Right lobe of liver (tissue), 6 donors: ENCODE data around the gene DPEP2NB. TPM values are rescaled to one million over a fixed set of nuclear protein-coding genes. Genes with fewer than 3 reads are reported as not detected.
A peak's percentile ranks its signal among the peaks of the same experiment; 100 is the strongest.
"Not testable (repeated sequence)": the region's sequence is repeated elsewhere in the genome, so short reads cannot be mapped to it uniquely, and the experiment has no call there.

Source experiments
- ATAC-seq, 4 donors: fragments of 200-7000 bp; cut with Tn5 transposase; one replicate each; pipeline ENCODE4 v1.9.1; 2020; ENCODE audit warnings: mild to moderate bottlenecking in 4 of 4, moderate library complexity in 4 of 4
- DNase-seq, 3 donors: peaks; one replicate each; pipeline ENCODE4 v3.0.0-alpha.2; 2020
- H3K27ac ChIP-seq, 3 donors: fragments of 200-600 bp; one replicate each; pipeline ENCODE4 v1.8.0; 2022
- H3K27me3 ChIP-seq, 2 donors: fragments of 200-600 bp; one replicate each; pipeline ENCODE4 v1.8.0; 2022
- H3K36me3 ChIP-seq, 4 donors: fragments of 200-600 bp; sonication (generic) in 1 of 4; one replicate each; pipeline versions ENCODE4 v1.5.1 to v1.8.0; 2017 to 2022; ENCODE audit warnings: control low read depth in 1 of 4
- H3K4me1 ChIP-seq, 4 donors: fragments of 200-600 bp; sonication (generic) in 1 of 4; one replicate each; pipeline versions ENCODE4 v1.5.1 to v1.8.0; 2017 to 2022; ENCODE audit warnings: control low read depth in 1 of 4
- H3K4me3 ChIP-seq, 3 donors: fragments of 200-600 bp; one replicate each; pipeline ENCODE4 v1.8.0; 2022
- H3K9me3 ChIP-seq, 4 donors: fragments of 200-600 bp; sonication (generic) in 1 of 4; one replicate each; pipeline versions ENCODE4 v1.5.1 to v1.8.0; 2017 to 2022; ENCODE audit warnings: control low read depth in 1 of 4
- CTCF ChIP-seq, 4 donors: fragments of 200-600 bp in 3 of 4; fragments of 450-650 bp in 1 of 4; IDR thresholded peaks; one replicate each; pipeline versions ENCODE4 v1.5.1 to v1.8.0; 2016 to 2022; ENCODE audit warnings: antibody characterized with exemption in 4 of 4, mild to moderate bottlenecking in 2 of 4
- POLR2A ChIP-seq: fragments of 450-650 bp; IDR thresholded peaks from one replicate; pipeline ENCODE4 v1.6.1; 2017; ENCODE audit warnings: antibody characterized with exemption, mild to moderate bottlenecking
- WGBS: methylation state at CpG from one replicate; pipeline ENCODE4 v1.1.6; 2018; ENCODE audit warnings: low coverage, low lambda C conversion rate; ENCODE audit not compliant: insufficient coverage; ENCODE audit errors: missing lambda C conversion rate; 5-methylcytosine and 5-hydroxymethylcytosine counted together
- intact Hi-C, 2 donors: fragments of 100-400 bp; cut with DNase I; formaldehyde crosslinking; loops; one replicate each; pipeline versions ENCODE4 v1.11.2 to v1.14.1; 2022
- total RNA-seq, 6 experiments: library from RNA; depleted of rRNA in 2 of 6; stranded (reverse); fragments of >200 nt in 2 of 6; fragmentation: NEBNext Ultra II Directional in 3 of 6; extraction: Animal tissue kit (Norgen Biotek cat#: 25700) in 3 of 6; gene quantifications; one replicate each; pipeline versions ENCODE4 v1.1.0 to v1.2.4, GENCODE V29; 2016 to 2023
- donor health status: DM: no; HTN: yes; CAD: no.
- donor health status: DM: no; HTN: no; CAD: no.
- donor health status: DM: no; HTN: no; CAD: no.
- donor health status: DM: no; HTN: yes; CAD: no.
- donor health status: DM: no; HTN: yes; CAD: no.

Gene DPEP2NB
- total RNA-seq, 6 experiments from 2014 or later: not detected

GRCh38 chr16:68000450-68000849, 15.3 kb downstream of the DPEP2NB start:
- H3K27me3 ChIP-seq: no peaks in the 10 kb centered on the region
- TF ChIP-seq POLR2A: no peak
- TF ChIP-seq CTCF (IDR thresholded peaks at IDR 0.05): no peak
- no peak for DNase-seq
- intact Hi-C loops: no loop called here
- H3K27ac ChIP-seq: peak overlapping the region; percentile 40 to 69 (median 67)
- H3K9me3 ChIP-seq: no peaks in the 10 kb centered on the region
- WGBS: 27% methylated on average over 3 of the region's 3 CpGs
- H3K36me3 ChIP-seq: no peaks in the 10 kb centered on the region
- ATAC-seq: peak; percentile 57 to 70 (median 66)
- no peaks in the 10 kb centered on the region for H3K4me1 ChIP-seq
- peak overlapping the region in 1 of 3 donors; percentile 19 for H3K4me3 ChIP-seq

- no CpG with 5 or more reads among the region's 2 CpGs for WGBS
- no peak for DNase-seq
- peak overlapping the region in 1 of 3 donors; percentile 19 for H3K4me3 ChIP-seq
- H3K4me1 ChIP-seq: no peaks in the 10 kb centered on the region
- no peaks in the 10 kb centered on the region for H3K36me3 ChIP-seq
- intact Hi-C loops: no loop called here
- no peak for TF ChIP-seq CTCF (IDR thresholded peaks at IDR 0.05)
- peak overlapping the region; percentile 26 to 69 (median 67) for H3K27ac ChIP-seq
- no peaks in the 10 kb centered on the region for H3K9me3 ChIP-seq
- ATAC-seq: peak; percentile 54 to 67 (median 61)
- H3K27me3 ChIP-seq: no peaks in the 10 kb centered on the region
These were observed 15.7 kb downstream of the DPEP2NB start for GRCh38 chr16:67999985-68000384.

- 67% methylated on average over 13 of the region's 18 CpGs for WGBS
- H3K27me3 ChIP-seq, H3K4me1 ChIP-seq, H3K36me3 ChIP-seq, DNase-seq, H3K9me3 ChIP-seq, intact Hi-C loops: not testable (repeated sequence)
- H3K4me3 ChIP-seq: peak within 1 kb of the TSS in 1 of 3 donors; percentile 19
- peak within 1 kb of the TSS; percentile 26 to 69 (median 67) for H3K27ac ChIP-seq
- peak; percentile 65 to 83 (median 74) for ATAC-seq
These were observed 16.7 kb downstream of the DPEP2NB start, which contains the start of gene DPEP2 for GRCh38 chr16:67998779-67999688. Gene DPEP2, minus strand, starts transcription at chr16:67999484. Its CDS starts 6,272 bp downstream, at chr16:67993212.

GRCh38 chr16:67998231-67998778, 17.4 kb downstream of the DPEP2NB start:
- H3K9me3 ChIP-seq, H3K27me3 ChIP-seq, intact Hi-C loops, H3K36me3 ChIP-seq, H3K4me1 ChIP-seq, H3K4me3 ChIP-seq, DNase-seq, ATAC-seq, H3K27ac ChIP-seq: not testable (repeated sequence)
- 97% methylated on average over 6 of the region's 36 CpGs for WGBS

- DNase-seq: no peak
- WGBS: 87% methylated on average over 4 of the region's 5 CpGs
- Histone ChIP-seq H3K4me1 (peaks cover 0 to 7% (median 0%) of the 10 kb centered on the region in 4 donors), H3K27me3 (no peaks in the 10 kb centered on the region), H3K4me3 (no peak overlapping the region), H3K27ac (no peak overlapping the region), H3K36me3 (no peaks in the 10 kb centered on the region), H3K9me3 (no peaks in the 10 kb centered on the region)
- no peak for TF ChIP-seq POLR2A
- no peak for TF ChIP-seq CTCF (IDR thresholded peaks at IDR 0.05)
- intact Hi-C loops: no loop called here
- ATAC-seq: no peak
These were observed 19.0 kb downstream of the DPEP2NB start for GRCh38 chr16:67996666-67997065.
